ENCODE results near the gene TARDBP. TPM values are rescaled to one million over a fixed set of nuclear protein-coding genes. Genes with fewer than 3 reads are reported as not detected.

Gene TARDBP
- total and polyA plus RNA-seq, 2 experiments from 2014 or later: 204 to 313 TPM

DNA sequence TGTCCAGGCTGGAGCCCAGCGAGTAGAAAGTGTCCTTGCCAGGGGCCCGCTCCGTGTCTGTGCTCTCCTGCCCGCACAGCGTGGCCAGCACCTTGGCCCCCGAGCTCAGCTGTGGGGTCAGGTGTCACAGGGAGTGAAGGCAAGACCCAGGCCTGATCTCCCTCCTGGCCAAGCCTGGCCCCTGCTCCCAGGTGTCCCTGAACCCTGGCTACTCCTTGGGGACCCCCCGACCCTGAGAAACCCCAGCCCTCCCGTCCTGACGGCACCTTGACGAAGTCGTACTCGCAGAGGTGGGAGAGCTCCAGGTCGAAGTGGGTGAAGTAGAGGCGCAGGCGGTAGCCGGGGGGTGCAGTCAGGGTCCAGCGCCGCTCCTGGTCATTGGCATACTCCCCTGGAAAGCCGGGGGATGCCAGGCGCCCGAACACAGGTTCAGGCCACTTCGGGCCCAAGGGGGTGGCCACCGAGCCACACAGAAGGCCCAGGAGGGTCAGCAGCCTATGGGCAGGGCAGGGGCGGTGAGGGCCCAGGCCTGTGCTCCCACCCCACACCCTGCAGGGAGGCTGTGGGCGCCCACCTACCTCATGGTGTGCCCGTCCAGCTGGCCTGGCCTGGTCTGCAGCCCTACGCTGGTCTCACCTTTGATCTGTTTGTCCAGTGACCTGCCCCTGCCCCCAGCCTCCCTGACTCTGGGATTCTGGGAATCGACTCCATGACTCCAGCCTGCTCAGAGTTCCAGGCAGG, 34.3 kb downstream of the TARDBP start, which contains the start of gene MASP2:
MASP2 (minus strand) TSS at position 615 of the 741 bp plus-strand sequence; CDS start at position 583, 32 bp downstream.
- Histone ChIP-seq H3K4me2 (no peak within 1 kb of the TSS), H3K4me1 (ENCODE audit: insufficient read depth) (peaks cover 5% of the 10 kb centered on the region), H3K79me2 (replicated peaks; ENCODE audit: insufficient read depth) (no peaks in the 10 kb centered on the region), H2AFZ (no peak within 1 kb of the TSS; the same call in 1 of the 2 replicates), H3K27ac (ENCODE audit: low read depth) (no peak within 1 kb of the TSS), H3K27me3 (ENCODE audit: insufficient read depth) (no peaks in the 10 kb centered on the region), H3K9me2 (ENCODE audit: insufficient read depth) (no peaks in the 10 kb centered on the region), H3F3A (replicated peaks; ENCODE audit: low read depth) (peaks cover 2% of the 10 kb centered on the region; the same call in 1 of the 2 replicates), H3K4me3 (no peak within 1 kb of the TSS), H4K20me1 (replicated peaks; ENCODE audit: insufficient read depth) (no peaks in the 10 kb centered on the region), H3K36me3 (ENCODE audit: insufficient read depth) (no peaks in the 10 kb centered on the region)
- ATAC-seq: no peak
- H3K9me3 Mint-ChIP-seq: no peaks in the 10 kb centered on the region
- H3K4me1 Mint-ChIP-seq: peaks cover 4% of the 10 kb centered on the region
- TF ChIP-seq, protein P1, sequence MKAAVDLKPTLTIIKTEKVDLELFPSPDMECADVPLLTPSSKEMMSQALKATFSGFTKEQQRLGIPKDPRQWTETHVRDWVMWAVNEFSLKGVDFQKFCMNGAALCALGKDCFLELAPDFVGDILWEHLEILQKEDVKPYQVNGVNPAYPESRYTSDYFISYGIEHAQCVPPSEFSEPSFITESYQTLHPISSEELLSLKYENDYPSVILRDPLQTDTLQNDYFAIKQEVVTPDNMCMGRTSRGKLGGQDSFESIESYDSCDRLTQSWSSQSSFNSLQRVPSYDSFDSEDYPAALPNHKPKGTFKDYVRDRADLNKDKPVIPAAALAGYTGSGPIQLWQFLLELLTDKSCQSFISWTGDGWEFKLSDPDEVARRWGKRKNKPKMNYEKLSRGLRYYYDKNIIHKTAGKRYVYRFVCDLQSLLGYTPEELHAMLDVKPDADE (IDR thresholded peaks at IDR 0.05): no peak
- TF ChIP-seq, protein P2, sequence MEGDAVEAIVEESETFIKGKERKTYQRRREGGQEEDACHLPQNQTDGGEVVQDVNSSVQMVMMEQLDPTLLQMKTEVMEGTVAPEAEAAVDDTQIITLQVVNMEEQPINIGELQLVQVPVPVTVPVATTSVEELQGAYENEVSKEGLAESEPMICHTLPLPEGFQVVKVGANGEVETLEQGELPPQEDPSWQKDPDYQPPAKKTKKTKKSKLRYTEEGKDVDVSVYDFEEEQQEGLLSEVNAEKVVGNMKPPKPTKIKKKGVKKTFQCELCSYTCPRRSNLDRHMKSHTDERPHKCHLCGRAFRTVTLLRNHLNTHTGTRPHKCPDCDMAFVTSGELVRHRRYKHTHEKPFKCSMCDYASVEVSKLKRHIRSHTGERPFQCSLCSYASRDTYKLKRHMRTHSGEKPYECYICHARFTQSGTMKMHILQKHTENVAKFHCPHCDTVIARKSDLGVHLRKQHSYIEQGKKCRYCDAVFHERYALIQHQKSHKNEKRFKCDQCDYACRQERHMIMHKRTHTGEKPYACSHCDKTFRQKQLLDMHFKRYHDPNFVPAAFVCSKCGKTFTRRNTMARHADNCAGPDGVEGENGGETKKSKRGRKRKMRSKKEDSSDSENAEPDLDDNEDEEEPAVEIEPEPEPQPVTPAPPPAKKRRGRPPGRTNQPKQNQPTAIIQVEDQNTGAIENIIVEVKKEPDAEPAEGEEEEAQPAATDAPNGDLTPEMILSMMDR (conservative IDR thresholded peaks at IDR 0.05; ENCODE audit: low read depth in 2 of 2): no peak
- TF ChIP-seq ZNF331 (CRISPR knock-in tag; IDR thresholded peaks at IDR 0.05; ENCODE audit: low read depth) (no peak), EZH2phosphoT487 (IDR thresholded peaks at IDR 0.05; ENCODE audit: unreplicated experiment) (no peak), NANOG (IDR thresholded peaks at IDR 0.05; ENCODE audit: borderline replicate concordance) (no peak), ZNF114 (CRISPR knock-in tag; IDR thresholded peaks at IDR 0.05) (no peak), CREB1 (CRISPR knock-in tag; IDR thresholded peaks at IDR 0.05; ENCODE audit: low read depth) (no peak), STAT1 (IDR thresholded peaks at IDR 0.05; ENCODE audit: unreplicated experiment) (no peak), EZH2 (IDR thresholded peaks at IDR 0.05; ENCODE audit: low read depth, unreplicated experiment) (no peak), JUNB (IDR thresholded peaks at IDR 0.05; ENCODE audit: unreplicated experiment) (no peak), POLR2AphosphoS5 (IDR thresholded peaks at IDR 0.05; ENCODE audit: low read depth) (no peak)
- TF ChIP-seq, protein P3, sequence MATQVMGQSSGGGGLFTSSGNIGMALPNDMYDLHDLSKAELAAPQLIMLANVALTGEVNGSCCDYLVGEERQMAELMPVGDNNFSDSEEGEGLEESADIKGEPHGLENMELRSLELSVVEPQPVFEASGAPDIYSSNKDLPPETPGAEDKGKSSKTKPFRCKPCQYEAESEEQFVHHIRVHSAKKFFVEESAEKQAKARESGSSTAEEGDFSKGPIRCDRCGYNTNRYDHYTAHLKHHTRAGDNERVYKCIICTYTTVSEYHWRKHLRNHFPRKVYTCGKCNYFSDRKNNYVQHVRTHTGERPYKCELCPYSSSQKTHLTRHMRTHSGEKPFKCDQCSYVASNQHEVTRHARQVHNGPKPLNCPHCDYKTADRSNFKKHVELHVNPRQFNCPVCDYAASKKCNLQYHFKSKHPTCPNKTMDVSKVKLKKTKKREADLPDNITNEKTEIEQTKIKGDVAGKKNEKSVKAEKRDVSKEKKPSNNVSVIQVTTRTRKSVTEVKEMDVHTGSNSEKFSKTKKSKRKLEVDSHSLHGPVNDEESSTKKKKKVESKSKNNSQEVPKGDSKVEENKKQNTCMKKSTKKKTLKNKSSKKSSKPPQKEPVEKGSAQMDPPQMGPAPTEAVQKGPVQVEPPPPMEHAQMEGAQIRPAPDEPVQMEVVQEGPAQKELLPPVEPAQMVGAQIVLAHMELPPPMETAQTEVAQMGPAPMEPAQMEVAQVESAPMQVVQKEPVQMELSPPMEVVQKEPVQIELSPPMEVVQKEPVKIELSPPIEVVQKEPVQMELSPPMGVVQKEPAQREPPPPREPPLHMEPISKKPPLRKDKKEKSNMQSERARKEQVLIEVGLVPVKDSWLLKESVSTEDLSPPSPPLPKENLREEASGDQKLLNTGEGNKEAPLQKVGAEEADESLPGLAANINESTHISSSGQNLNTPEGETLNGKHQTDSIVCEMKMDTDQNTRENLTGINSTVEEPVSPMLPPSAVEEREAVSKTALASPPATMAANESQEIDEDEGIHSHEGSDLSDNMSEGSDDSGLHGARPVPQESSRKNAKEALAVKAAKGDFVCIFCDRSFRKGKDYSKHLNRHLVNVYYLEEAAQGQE (IDR thresholded peaks at IDR 0.05; ENCODE audit: unreplicated experiment): no peak
- TF ChIP-seq, protein P4, sequence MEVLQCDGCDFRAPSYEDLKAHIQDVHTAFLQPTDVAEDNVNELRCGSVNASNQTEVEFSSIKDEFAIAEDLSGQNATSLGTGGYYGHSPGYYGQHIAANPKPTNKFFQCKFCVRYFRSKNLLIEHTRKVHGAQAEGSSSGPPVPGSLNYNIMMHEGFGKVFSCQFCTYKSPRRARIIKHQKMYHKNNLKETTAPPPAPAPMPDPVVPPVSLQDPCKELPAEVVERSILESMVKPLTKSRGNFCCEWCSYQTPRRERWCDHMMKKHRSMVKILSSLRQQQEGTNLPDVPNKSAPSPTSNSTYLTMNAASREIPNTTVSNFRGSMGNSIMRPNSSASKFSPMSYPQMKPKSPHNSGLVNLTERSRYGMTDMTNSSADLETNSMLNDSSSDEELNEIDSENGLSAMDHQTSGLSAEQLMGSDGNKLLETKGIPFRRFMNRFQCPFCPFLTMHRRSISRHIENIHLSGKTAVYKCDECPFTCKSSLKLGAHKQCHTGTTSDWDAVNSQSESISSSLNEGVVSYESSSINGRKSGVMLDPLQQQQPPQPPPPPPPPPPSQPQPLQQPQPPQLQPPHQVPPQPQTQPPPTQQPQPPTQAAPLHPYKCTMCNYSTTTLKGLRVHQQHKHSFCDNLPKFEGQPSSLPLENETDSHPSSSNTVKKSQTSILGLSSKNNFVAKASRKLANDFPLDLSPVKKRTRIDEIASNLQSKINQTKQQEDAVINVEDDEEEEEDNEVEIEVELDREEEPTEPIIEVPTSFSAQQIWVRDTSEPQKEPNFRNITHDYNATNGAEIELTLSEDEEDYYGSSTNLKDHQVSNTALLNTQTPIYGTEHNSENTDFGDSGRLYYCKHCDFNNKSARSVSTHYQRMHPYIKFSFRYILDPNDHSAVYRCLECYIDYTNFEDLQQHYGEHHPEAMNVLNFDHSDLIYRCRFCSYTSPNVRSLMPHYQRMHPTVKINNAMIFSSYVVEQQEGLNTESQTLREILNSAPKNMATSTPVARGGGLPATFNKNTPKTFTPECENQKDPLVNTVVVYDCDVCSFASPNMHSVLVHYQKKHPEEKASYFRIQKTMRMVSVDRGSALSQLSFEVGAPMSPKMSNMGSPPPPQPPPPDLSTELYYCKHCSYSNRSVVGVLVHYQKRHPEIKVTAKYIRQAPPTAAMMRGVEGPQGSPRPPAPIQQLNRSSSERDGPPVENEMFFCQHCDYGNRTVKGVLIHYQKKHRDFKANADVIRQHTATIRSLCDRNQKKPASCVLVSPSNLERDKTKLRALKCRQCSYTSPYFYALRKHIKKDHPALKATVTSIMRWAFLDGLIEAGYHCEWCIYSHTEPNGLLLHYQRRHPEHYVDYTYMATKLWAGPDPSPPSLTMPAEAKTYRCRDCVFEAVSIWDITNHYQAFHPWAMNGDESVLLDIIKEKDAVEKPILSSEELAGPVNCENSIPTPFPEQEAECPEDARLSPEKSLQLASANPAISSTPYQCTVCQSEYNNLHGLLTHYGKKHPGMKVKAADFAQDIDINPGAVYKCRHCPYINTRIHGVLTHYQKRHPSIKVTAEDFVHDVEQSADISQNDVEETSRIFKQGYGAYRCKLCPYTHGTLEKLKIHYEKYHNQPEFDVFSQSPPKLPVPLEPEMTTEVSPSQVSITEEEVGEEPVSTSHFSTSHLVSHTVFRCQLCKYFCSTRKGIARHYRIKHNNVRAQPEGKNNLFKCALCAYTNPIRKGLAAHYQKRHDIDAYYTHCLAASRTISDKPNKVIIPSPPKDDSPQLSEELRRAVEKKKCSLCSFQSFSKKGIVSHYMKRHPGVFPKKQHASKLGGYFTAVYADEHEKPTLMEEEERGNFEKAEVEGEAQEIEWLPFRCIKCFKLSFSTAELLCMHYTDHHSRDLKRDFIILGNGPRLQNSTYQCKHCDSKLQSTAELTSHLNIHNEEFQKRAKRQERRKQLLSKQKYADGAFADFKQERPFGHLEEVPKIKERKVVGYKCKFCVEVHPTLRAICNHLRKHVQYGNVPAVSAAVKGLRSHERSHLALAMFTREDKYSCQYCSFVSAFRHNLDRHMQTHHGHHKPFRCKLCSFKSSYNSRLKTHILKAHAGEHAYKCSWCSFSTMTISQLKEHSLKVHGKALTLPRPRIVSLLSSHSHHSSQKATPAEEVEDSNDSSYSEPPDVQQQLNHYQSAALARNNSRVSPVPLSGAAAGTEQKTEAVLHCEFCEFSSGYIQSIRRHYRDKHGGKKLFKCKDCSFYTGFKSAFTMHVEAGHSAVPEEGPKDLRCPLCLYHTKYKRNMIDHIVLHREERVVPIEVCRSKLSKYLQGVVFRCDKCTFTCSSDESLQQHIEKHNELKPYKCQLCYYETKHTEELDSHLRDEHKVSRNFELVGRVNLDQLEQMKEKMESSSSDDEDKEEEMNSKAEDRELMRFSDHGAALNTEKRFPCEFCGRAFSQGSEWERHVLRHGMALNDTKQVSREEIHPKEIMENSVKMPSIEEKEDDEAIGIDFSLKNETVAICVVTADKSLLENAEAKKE (CRISPR knock-in tag; IDR thresholded peaks at IDR 0.05): no peak
- peaks cover 13% of the 10 kb centered on the region for H3K27me3 Mint-ChIP-seq (ENCODE audit: insufficient read depth, low read depth, poor library complexity)
- H3K27ac Mint-ChIP-seq: no peak within 1 kb of the TSS
- no peaks in the 10 kb centered on the region for H3K36me3 Mint-ChIP-seq (ENCODE audit: low read depth)
- no peak within 1 kb of the TSS for H3K4me3 Mint-ChIP-seq
- DNase-seq (ENCODE audit: low spot score): no peak
